NCI-H187 treated with DMSO at 0.1 percent for 48 hours (cell line): ENCODE measurements around the gene CCDC126.
"Not testable (repeated sequence)": the region's sequence is repeated elsewhere in the genome, so short reads cannot be mapped to it uniquely, and the experiment has no call there.

Experiments used
- DNase-seq: peaks from one replicate; lab custom pipeline; 2025; lab: John Stamatoyannopoulos, UW

CCDC126 gene

GRCh38 chr7:23628370-23628769 is 31.2 kb downstream of the CCDC126 start:
- DNase-seq: no peak

- DNase-seq: no peak
Measured at GRCh38 chr7:23633417-23633816, 36.2 kb downstream of the CCDC126 start.

GRCh38 chr7:23645822-23646221 is 48.6 kb downstream of the CCDC126 start:
- no peak for DNase-seq

- no peak for DNase-seq
Measured at GRCh38 chr7:23653942-23654341, 56.8 kb downstream of the CCDC126 start.

GRCh38 chr7:23654508-23654907 is 57.3 kb downstream of the CCDC126 start:
- DNase-seq: no peak

GRCh38 chr7:23655433-23655832 is 58.3 kb downstream of the CCDC126 start:
- DNase-seq: no peak

- DNase-seq: no peak
Measured at GRCh38 chr7:23658831-23659427, 61.7 kb downstream of the CCDC126 start.

GRCh38 chr7:23661385-23661784 is 64.2 kb downstream of the CCDC126 start:
- DNase-seq: no peak

GRCh38 chr7:23662124-23662983 is 65.2 kb downstream of the CCDC126 start:
- no peak for DNase-seq

GRCh38 chr7:23662984-23663313 is 65.8 kb downstream of the CCDC126 start:
- no peak for DNase-seq

- DNase-seq: no peak
Measured at GRCh38 chr7:23664122-23664521, 66.9 kb downstream of the CCDC126 start.

GRCh38 chr7:23672033-23672432 is 74.9 kb downstream of the CCDC126 start:
- DNase-seq: no peak

- DNase-seq: no peak
Measured at GRCh38 chr7:23679898-23680413, 82.8 kb downstream of the CCDC126 start, which contains the start of gene FAM221A. Gene FAM221A, plus strand, starts transcription at chr7:23680199. Its CDS starts 20 bp downstream, at chr7:23680219.

- no peak for DNase-seq
Measured at GRCh38 chr7:23680414-23681405, 83.5 kb downstream of the CCDC126 start.

GRCh38 chr7:23684041-23684440 is 86.9 kb downstream of the CCDC126 start:
- not testable (repeated sequence) for DNase-seq

GRCh38 chr7:23685731-23686130 is 88.5 kb downstream of the CCDC126 start:
- DNase-seq: no peak

GRCh38 chr7:23687011-23687410 is 89.8 kb downstream of the CCDC126 start:
- DNase-seq: no peak

GRCh38 chr7:23689165-23689564 is 92.0 kb downstream of the CCDC126 start:
- no peak for DNase-seq

- DNase-seq: no peak
Measured at GRCh38 chr7:23691320-23691719, 94.1 kb downstream of the CCDC126 start.

- DNase-seq: no peak
Measured at GRCh38 chr7:23693224-23693623, 96.0 kb downstream of the CCDC126 start.
